Activated CD8-positive, alpha-beta memory T cell treated with anti-CD3 and anti-CD28 coated beads for 36 hours (primary cell): ENCODE data around the gene SIX5. TPM values are rescaled to one million over a fixed set of nuclear protein-coding genes. Genes with fewer than 3 reads are reported as not detected.

Source experiments
- total RNA-seq, 2 experiments: library from RNA; stranded (reverse); gene quantifications; one replicate each; pipeline ENCODE4 v1.2.3, GENCODE V29; 2021

SIX5 gene
- total RNA-seq, 2 experiments from 2014 or later = 2.0 to 2.5 TPM

Other genes with a start within 250 kb of the SIX5 start
- 10 to 100 TPM; 14.0 to 14.5 TPM for gene OPA3, start 184.4 kb downstream of the SIX5 start, total RNA-seq
- gene GPR4, start 167.0 kb downstream of the SIX5 start, total RNA-seq = not detected
- gene EML2, start 129.9 kb downstream of the SIX5 start, total RNA-seq = 100 to 1,000 TPM; 121 to 122 TPM
- 1 to 10 TPM; 2.4 to 2.8 TPM for gene GIPR, start 101.0 kb downstream of the SIX5 start, total RNA-seq
- 100 to 1,000 TPM; 777 to 805 TPM for gene SNRPD2, start 77.3 kb downstream of the SIX5 start, total RNA-seq
- 10 to 100 TPM; 17.9 to 20.1 TPM for gene QPCTL, start 76.6 kb downstream of the SIX5 start, total RNA-seq
- 10 to 100 TPM; 26.5 to 30.4 TPM for gene FBXO46, start 38.4 kb downstream of the SIX5 start, total RNA-seq
- gene MEIOSIN, start 35.8 kb downstream of the SIX5 start, total RNA-seq = under 1 TPM; 0.08 to 0.11 TPM
- 10 to 100 TPM; 19.0 to 22.2 TPM for gene DMPK, start 13.2 kb upstream of the SIX5 start, total RNA-seq
- 10 to 100 TPM; 55.3 to 56.3 TPM for gene DMWD, start 23.6 kb upstream of the SIX5 start, total RNA-seq
- gene RSPH6A, start 46.1 kb upstream of the SIX5 start, total RNA-seq = under 1 TPM; 0.17 to 0.23 TPM
- gene SYMPK, start 93.9 kb upstream of the SIX5 start, total RNA-seq = 100 to 1,000 TPM; 117 to 124 TPM
- gene FOXA3, start 95.1 kb upstream of the SIX5 start, total RNA-seq = under 1 TPM; 0.52 to 0.74 TPM
- gene IRF2BP1, start 116.9 kb upstream of the SIX5 start, total RNA-seq = 10 to 100 TPM; 14.6 to 16.1 TPM
- gene MYPOP, start 133.4 kb upstream of the SIX5 start, total RNA-seq = 1 to 10 TPM; 5.9 to 6.0 TPM
- gene NANOS2, start 145.5 kb upstream of the SIX5 start, total RNA-seq = not detected
- gene NOVA2, start 204.6 kb upstream of the SIX5 start, total RNA-seq = not detected
- 10 to 100 TPM; 24.1 to 25.4 TPM for gene CCDC61, start 226.2 kb upstream of the SIX5 start, total RNA-seq